GM20431 (cell line): ENCODE results near the gene SPTLC3.

Source experiments
- in situ Hi-C: fragments of 300-500 bp; cut with MseI, MboI; formaldehyde crosslinking; loops from one replicate; pipeline ENCODE4 v1.15.0; 2020; ENCODE audit warnings: low sequenced_read_pairs; ENCODE audit not compliant: unreplicated experiment

The SPTLC3 gene

DNA sequence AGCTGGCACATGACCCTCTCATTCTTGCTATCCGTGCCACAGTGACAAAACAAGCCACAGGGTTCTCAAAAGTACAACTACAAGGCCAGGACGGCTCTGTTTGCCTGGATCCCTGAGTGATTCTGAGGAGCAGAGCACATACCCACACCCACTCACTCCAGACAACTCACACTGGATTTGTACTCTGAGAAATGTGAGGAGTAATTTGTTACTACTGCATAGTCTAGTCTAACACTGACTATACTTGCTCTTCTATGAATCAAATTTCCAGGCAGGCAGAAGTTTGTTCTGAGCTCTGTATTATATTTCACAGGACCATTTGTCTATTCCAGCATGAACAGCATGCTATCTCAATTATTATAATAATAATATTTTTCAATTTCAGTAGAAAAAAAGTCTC, 26.7 kb upstream of the SPTLC3 start:
- in situ Hi-C loops, result no loop called here

DNA sequence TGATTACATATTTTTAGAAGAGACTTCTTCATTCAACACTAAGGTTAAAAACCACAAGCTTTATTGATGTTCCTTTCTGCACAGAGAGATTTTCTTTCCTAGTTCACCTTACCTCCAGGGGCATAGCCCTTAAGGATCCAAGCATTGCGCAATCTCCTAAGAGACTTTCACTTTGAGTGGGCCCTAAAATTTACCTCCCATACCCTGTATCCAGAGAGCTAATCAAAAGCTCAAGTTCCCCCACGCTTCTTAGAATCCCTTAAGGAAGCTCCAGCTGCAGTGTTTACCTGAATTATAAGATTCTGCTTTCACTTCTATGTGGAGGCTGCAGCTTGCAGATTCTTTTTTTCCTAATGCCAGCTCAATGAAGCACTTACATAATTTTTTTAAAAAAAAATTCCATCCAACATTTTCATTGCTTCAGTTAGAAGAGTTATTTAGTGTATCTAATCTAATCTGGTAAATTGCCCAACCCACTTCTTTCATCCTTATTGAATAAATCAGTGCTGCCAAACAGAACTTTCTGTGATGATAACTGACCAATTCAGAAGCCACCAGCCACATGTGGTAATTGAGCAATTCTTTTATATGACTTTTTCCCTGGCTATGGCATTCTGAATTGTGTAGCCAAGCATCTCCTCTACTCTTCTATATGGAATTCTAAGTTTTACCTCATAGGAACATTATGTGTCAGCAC, 24.6 kb upstream of the SPTLC3 start:
- in situ Hi-C loops, result no loop called here

DNA sequence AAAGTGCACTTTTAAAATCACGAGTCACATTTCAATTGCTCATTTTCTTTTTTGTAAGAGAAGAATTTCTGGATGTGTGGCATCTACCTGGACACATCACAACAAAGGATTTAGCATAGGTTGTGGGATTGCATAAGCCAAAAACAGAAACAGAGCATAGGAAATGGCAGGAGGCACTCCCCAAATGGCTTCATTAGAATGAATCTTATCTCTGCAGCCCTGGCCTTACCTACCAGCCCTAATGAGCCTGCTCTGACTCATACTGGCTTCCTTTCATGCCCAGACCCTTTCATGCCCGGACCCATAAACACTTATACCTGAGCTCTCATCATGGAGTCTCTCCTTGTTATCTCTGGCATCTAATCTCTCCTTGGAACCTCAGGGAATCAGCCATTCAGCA, 23.9 kb upstream of the SPTLC3 start:
- in situ Hi-C loops, result no loop called here

DNA sequence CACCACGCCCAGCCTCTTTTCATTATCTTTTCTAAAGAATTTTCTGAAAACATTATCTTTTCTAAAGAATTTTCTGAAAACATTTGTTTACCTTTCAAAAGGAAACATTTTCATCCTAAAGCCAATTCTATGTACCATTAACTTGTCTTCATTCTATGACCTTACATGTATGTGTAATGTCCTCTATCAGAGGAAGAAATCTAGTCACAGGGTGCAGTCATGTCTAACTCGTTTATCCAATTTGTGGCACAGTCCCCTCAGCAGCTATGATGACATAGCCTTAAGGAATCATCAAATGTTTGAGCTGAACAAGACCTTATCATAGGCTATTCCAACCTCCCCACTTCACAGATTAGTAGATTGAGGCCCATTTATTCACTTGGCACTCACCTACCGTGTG, 21.5 kb upstream of the SPTLC3 start:
- in situ Hi-C loops, result no loop called here

DNA sequence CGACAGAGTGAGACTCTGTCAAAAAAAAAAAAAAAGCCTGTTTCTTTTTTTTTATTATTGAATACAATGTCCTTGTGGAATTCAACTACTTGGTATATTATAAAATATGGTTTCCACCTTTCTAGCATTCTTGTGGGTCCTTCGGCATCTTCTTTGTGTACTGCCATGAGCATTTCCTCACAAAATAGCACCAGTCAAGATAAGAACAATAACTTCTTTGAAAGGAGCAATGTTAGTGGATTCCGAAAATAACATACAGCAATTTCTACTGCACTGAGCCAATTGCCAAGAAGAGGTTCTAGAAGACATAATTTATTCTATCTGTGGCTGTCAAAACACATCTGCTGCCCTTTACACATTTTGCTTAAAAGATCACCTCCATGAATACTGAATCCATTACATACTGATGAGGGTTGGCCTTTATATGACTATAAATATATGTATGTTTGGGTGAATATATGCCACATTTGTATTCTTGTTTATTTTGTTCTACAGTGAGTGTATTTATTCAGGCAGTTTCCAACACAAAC, 19.1 kb upstream of the SPTLC3 start:
- in situ Hi-C loops, result no loop called here

DNA sequence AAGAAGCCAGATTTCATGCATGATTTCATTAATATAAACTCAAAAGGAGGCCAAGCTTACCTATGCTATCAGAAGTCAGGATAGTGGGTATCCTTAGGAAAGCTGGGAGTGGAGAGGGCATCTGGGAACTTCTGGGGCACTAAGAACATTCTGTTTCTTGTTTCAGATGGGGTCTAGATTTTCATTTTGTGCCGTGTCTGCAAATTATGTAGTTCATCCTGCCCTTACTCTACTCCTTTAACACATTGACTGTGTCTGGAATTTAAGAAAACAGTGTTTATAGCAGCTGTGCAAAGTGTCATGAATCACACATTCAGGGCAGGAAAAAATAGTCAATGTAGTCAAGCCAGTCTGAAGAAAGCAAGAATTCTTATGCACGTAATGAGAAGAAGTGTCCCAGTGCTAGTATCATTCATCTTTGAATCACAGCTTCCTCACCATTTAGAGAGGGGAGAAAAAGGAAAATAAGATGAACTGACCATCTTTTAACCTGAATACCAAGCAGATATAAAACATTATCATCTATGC, 11.6 kb upstream of the SPTLC3 start:
- in situ Hi-C loops, result no loop called here

DNA sequence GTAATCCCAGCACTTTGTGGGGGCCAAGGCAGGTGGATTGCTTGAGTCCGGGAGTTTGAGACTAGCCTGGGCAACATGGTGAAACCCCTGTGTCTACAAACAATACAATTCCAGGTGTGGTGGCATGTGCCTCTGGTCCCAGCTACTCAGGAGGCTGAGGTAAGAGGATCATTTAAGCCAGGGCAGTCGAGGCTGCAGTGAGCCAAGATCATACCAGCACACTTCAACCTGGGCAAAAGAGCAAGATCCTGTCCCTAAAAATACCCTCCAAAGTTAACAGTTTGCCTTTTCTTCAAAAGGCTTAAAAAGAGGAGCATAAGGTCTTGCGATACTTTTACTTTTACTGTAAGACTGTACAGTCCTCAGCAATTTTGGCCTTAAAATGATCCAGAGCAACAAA, 10.7 kb upstream of the SPTLC3 start:
- in situ Hi-C loops, result no loop called here

DNA sequence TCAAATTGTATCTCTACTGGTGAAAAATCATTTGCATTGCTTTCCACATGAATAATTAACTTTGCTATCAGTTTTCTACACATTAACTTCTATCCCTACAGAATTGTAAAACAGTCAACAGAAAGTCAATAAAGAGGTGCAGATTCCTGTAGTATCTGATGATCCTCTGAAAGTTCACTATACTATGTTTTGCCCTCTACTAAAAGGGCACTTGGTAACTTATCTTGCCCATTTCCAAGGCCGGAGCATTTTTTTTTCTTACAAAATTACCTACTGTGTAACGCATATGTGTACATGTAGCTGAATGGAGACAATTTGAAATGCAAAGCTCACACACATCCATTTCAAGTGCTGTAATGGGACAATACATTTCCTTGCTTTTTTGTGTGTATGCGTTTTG, 9.6 kb upstream of the SPTLC3 start:
- in situ Hi-C loops, result no loop called here

DNA sequence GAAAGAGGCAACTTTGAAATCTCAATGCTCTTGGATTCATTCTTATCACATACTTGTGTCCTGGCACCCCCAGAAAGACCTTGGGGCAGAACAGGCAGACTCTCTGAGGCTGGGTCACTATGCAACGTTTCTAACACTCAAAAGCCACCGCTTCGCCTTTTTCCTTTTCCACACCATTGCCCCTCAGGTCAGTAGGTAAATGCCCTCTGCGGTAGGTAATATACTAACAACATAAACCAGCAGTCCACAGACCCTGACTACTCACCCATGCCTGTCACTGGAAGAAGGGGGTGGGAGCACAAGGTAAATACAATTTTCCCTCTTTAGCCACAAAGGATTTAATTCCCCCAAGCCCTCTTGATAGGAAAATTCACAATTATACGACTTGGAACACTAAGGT, 6.5 kb upstream of the SPTLC3 start:
- in situ Hi-C loops, result no loop called here

DNA sequence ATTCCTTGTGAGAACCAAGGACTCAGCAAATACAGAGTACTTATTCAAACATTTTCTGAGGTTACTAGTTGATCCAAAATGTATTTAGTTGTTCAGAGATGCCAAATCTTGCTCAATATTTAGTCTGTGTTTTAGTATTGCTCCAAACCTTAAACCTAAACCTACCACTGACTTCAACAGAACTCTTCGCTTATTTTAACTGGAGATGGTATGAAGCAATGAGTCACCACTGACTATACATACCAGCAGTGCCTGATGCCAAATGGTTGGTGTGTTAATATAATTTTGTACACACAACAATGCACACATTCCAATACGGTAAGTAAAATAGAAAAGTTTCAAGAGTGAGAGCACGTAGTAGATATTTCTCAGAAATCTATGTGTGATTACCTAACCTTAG, 1.9 kb upstream of the SPTLC3 start:
- in situ Hi-C loops, result no loop called here

DNA sequence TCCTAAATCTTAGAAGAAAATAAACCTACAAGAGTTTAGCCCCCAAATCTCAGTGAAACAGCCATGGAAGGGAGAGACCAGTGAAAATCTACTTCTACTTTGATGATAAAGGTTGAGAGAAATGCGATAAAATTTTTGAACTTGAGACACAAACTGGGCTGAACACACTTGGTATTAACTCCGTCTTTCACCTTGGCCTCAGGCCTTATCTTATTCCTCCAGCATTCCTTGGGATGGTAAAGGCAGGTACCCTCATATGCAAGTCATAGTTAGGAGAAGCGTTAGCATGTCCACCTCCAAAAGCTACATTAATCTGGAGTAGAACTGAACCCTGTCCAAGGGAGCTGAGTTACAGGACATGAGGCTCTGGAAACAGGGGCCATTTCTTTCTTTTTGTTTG, 1.2 kb upstream of the SPTLC3 start:
- in situ Hi-C loops, result no loop called here

DNA sequence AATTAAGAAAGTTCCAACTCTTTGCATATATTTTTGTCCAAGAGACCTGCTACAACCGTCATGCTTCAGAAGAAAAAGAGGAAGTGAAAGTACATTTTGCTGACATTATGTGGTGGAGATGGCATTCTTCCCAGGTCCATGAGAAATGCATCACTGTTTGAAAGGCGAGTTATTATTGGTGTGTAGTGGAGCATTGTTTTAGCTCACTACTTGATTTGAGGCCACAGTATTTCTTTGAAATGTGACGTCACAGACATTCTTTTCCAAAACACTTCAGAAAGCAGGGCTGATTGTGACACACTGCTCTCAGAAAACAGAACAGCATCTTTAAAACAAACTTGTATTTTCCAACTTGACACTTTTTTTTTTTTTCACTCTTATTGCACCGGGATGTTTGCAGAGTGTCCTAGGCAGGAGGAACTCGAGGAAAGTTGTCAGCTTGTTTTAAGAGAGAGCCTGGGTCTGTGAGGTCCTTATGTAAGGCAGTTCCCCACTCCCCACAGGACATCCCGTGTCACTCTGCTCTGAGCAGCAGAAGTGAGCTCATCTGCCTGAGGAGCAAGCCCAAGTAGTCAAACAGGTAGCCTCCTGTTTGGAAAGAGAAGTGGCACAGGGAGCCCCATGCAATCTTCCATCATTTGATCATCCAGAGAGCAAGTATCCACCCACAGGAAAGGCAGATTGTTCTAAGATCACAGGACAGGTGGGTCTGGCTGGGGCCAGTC, 1.1 kb downstream of the SPTLC3 start:
- in situ Hi-C loops, result no loop called here

DNA sequence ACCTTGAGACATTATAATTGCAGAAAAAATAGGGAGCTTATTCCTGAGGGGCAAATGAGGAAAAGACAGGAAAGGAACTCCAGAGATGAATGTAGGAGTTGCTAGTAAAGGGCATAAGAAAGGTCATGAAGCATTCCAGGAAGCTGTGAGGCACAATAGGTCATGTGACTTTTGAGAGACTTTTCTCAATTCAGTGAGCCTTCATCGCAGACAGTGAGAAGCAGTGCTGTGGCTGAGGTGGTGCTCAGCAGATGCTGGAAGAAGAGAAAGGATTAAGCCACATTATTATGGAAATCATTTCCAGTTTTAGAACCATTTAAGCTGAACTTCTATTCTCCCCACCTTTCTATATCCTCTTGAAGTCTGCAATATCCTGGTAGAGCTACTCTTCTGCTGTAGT, 4.1 kb downstream of the SPTLC3 start:
- in situ Hi-C loops, result no loop called here

DNA sequence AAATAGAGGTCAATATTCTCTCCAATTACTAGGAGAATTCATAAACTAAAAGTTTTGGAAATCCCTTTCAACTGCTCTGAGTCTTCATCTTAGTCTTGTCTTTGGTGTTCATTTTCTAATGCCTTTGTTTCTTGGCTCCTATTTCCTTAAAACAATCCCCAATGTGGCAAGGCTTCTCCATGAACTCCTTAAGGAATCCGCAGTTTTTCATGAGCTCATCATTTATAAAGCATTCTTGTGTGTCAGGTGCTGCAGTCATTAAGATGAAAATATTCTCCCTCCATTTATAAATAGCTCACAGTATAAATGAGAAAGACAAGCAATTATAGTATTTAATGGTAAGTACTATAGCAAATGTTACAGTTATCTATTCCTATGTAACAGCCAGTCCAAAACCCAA, 4.6 kb downstream of the SPTLC3 start:
- in situ Hi-C loops, result no loop called here

DNA sequence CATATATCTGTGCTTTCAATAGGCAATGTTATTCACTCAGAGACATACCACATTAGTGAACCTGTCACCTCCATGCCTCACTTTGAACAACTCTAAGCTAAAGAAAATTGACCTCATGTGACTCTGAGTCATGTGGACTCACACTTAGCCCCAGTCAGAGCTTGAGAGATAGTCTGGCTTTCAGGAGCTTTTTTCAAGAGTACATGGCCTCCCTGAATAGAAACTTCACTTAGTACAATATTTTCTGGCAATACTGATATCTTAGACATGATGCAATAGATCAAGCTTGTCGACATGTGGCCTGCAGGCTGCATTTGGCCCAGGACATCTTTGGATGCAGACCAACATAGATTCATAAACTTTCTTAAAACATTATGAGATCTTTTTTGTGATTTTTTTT, 8.5 kb downstream of the SPTLC3 start:
- in situ Hi-C loops, result no loop called here

DNA sequence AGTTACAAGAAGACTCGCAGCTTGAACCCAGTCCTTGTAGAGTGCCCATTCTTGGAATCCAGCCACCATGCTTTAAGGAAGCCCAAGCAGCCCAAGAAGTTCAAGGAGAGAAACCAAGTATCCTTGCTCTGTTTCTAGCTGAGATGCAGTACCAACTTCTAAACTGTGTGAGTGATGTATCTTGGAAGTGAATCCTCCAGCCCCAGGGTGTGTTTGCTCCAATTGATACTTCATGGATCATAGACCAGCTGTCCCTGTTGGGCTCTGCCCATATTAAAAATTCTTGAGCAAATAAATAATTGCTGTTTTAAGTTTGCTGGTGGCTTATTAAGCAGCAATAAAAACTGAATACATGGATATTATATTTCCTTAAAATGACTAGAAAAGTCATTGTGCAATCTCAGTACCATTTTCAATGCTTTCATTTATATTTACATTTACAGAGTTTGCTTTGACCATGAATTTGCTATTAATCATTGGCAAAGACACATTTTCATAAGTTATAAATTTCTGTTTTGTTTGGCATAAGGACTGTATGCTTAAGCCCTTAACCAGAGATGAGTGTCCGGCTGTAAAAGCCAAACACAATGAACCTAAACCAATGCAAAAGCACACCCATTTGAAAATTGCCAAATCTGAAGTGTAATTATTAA, 9.2 kb downstream of the SPTLC3 start:
- in situ Hi-C loops, result no loop called here

DNA sequence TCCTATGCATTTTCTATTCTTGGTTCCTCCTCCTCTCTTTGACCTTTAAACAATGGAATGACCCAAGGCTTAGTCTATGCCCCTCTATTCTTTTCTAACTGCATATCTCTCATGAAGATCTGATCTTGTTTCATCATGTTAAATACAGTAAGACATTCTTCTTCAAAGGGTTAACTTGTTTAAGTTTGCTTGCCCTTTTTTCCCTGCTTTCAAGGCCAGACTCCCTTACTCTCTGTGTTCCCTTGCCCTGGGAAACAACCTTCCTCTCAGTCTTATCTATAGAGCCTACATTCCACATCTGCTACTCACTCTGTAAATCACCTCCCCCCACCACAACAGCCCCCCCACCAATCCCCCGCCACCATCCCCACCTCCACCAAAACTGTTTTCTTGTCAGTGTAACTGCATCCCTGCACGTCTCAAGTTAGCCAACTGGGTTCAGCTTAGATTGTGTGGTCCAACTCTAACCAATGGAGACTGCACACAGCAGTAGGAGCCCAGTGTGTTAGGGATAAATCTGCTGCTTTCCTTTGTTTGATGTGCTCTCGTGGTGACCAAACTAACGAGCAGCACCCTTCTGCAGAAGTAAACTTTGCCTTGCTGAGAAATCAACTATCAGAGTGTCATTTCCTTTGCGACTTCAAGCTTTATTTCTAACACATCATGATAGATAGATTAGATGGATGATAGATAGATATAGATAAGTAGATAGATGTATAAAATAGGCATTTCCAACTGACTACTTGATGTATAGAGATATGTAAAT, 12.6 kb downstream of the SPTLC3 start:
- in situ Hi-C loops, result no loop called here

DNA sequence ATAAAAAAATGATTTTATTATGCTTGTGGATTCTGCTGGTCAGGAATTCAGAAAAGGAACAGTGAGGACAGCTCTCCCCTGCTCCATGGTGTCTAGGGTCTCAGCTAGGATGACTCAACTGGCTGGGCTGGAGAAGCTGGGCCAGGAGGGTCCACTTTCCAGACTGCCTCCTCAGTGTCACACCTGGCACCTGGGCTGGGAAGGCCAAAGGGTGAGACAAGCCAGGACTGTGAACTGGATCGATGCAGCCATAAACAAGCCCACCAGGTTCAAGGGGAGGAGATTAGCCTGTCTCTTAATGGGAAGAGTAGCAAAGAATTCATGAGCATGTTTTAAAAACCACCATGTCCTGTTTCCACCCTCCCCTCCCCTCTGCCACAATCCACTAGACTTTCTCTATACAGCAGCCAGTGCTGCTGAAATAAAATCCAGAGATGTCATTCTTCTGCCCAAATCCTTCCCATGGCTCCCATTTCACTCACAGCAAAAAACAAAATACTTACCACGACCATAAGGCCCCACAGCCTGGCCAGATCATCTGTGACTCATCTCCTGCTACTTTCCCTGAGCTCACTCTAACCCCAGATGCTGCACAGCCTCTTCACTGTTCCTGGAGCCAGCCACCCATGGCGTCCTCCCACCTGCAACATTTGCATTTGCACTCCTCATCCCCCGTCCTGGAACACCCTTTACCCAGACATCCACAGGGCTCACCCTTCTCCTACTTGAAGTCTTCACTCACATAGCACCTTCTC, 13.8 kb downstream of the SPTLC3 start:
- in situ Hi-C loops, result no loop called here

DNA sequence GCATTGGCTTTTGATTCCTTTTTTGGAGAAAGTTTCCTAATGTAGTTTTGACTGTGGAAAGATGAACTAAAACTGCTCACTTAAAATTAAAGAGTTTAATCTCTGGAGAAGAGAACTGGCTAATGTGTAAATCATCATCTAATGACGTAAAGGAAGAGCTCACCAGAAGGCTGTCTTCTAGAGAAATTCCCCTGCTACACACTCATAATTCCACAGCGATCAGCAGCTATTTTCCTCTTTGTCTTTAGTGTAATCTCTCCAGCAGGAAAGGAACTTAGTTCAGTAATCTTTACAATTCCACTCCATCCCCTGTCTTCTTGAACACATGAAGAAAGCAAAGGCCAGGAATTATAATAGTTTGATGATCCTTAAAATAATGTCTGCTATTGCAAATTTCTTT, 15.8 kb downstream of the SPTLC3 start:
- in situ Hi-C loops, result no loop called here

DNA sequence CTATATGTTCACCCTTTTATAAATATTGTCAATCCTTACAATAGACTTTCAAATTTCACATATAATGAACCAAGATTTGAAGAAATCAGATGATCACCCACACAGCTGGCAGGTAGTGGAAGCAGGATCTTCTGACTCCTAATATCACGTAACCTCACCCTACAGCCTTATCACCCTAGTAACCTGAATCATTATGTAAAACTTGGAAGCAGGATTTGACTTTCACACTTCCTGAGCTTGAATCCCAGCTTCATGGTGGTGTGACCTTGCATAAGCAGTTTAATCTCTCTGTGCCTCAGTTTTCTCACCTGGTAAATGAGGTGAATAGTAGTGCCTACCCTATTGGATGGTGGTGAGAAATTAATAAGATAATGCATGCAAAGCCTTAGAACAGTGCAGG, 16.4 kb downstream of the SPTLC3 start:
- in situ Hi-C loops, result no loop called here
